Erythroblast (primary cell): ENCODE measurements around the gene ARL15.

Source experiments
- DNase-seq, 2 experiments: peaks; one replicate each; lab custom pipeline; 2025; lab: John Stamatoyannopoulos, UW
- GATA1 ChIP-seq: IDR thresholded peaks from 2 replicates; pipeline ENCODE4 v1.6.1; 2011; ENCODE audit warnings: low read depth, mild to moderate bottlenecking, control low read depth, low read length, moderate library complexity
- POLR2A ChIP-seq: IDR thresholded peaks from 2 replicates; pipeline ENCODE4 v1.6.1; 2011; ENCODE audit warnings: mild to moderate bottlenecking, low read length

Gene ARL15

GRCh38 chr5:53950621-53951020 lies 359.8 kb downstream of the ARL15 start:
- no peak for TF ChIP-seq POLR2A
- no peak for TF ChIP-seq GATA1
- DNase-seq, result no peak

- DNase-seq, result no peak
- TF ChIP-seq GATA1 (no peak), POLR2A (no peak)
Measured at GRCh38 chr5:53948598-53948997, 361.8 kb downstream of the ARL15 start.

- no peak for DNase-seq
- no peak for TF ChIP-seq POLR2A
- TF ChIP-seq GATA1, result no peak
Measured at GRCh38 chr5:53946405-53947100, 363.8 kb downstream of the ARL15 start.

GRCh38 chr5:53944981-53945380 lies 365.4 kb downstream of the ARL15 start:
- no peak for DNase-seq
- no peak for TF ChIP-seq POLR2A

- DNase-seq, result peak; percentile 2 to 13
- TF ChIP-seq POLR2A, result no peak
- TF ChIP-seq GATA1, result no peak
Measured at GRCh38 chr5:53943938-53944337, 366.4 kb downstream of the ARL15 start.

- TF ChIP-seq POLR2A (no peak), GATA1 (no peak)
- DNase-seq, result no peak
Measured at GRCh38 chr5:53942724-53943123, 367.6 kb downstream of the ARL15 start.

- TF ChIP-seq POLR2A (no peak), GATA1 (no peak)
- DNase-seq, result no peak
Measured at GRCh38 chr5:53940921-53941320, 369.5 kb downstream of the ARL15 start.

GRCh38 chr5:53937467-53937866 lies 372.9 kb downstream of the ARL15 start:
- no peak for DNase-seq
- TF ChIP-seq GATA1 (no peak), POLR2A (no peak)

GRCh38 chr5:53936481-53937352 lies 373.7 kb downstream of the ARL15 start:
- no peak for TF ChIP-seq POLR2A
- no peak for TF ChIP-seq GATA1
- DNase-seq, result no peak

GRCh38 chr5:53934151-53934820 lies 376.1 kb downstream of the ARL15 start:
- TF ChIP-seq GATA1 (no peak), POLR2A (no peak)
- no peak for DNase-seq

- no peak for TF ChIP-seq GATA1
- TF ChIP-seq POLR2A, result no peak
- no peak for DNase-seq
Measured at GRCh38 chr5:53932351-53932750, 378.0 kb downstream of the ARL15 start.

GRCh38 chr5:53930457-53930856 lies 379.9 kb downstream of the ARL15 start:
- DNase-seq, result no peak
- no peak for TF ChIP-seq GATA1
- no peak for TF ChIP-seq POLR2A

- TF ChIP-seq GATA1 (no peak), POLR2A (no peak)
- DNase-seq, result no peak
Measured at GRCh38 chr5:53929570-53929969, 380.8 kb downstream of the ARL15 start.

- DNase-seq, result no peak
- TF ChIP-seq GATA1, result no peak
- no peak for TF ChIP-seq POLR2A
Measured at GRCh38 chr5:53929152-53929551, 381.2 kb downstream of the ARL15 start.

GRCh38 chr5:53928641-53929040 lies 381.7 kb downstream of the ARL15 start:
- TF ChIP-seq POLR2A (no peak), GATA1 (no peak)

More at GRCh38 chr5:53928641-53929040, 381.7 kb downstream of the ARL15 start:
- DNase-seq, result no peak
